Panc1 (cell line): ENCODE data around the gene AGPAT4. TPM values are rescaled to one million over a fixed set of nuclear protein-coding genes. Genes with fewer than 3 reads are reported as not detected.

Source experiments
- ATAC-seq: fragments of 200-7000 bp; cut with Tn5 transposase; 2 replicates; pipeline ENCODE4 v1.9.1; 2020; ENCODE audit warnings: mild to moderate bottlenecking, moderate library complexity
- BruUV-seq: library from RNA; stranded (reverse); fragments of 400-500 nt; replicated peaks from 2 replicates; lab custom pipeline; 2021; lab: Mats Ljungman, UMichigan
- CTCF ChIA-PET: fragments of 300-600 bp; sonication (Branson Sonifier 250); formaldehyde crosslinking; loops from one replicate; lab custom pipeline; 2022; ENCODE audit warnings: antibody characterized with exemption; lab: Charles Lee
- POLR2A ChIA-PET: fragments of 300-600 bp; sonication (Branson Sonifier 250); formaldehyde crosslinking; loops from one replicate; lab custom pipeline; 2022; ENCODE audit warnings: antibody characterized with exemption; lab: Charles Lee
- DNase-seq: peaks from one replicate; pipeline ENCODE4 v3.0.0-alpha.2; 2010; ENCODE audit warnings: low read depth, low spot score
- H3K27ac ChIP-seq: 2 replicates; pipeline ENCODE4 v1.5.1; 2011; ENCODE audit warnings: mild to moderate bottlenecking, low read length, inconsistent platforms
- H3K27me3 ChIP-seq: fragments of 200-500 bp; sonication (Bioruptor generic); 2 replicates; pipeline ENCODE4 v1.6.0; 2014; ENCODE audit warnings: low read length, inconsistent platforms; ENCODE audit not compliant: control insufficient read depth, insufficient read depth
- H3K36me3 ChIP-seq: fragments of 200-500 bp; sonication (Bioruptor generic); 2 replicates; pipeline ENCODE4 v1.5.1; 2014; ENCODE audit warnings: inconsistent platforms, mild to moderate bottlenecking, low read length, moderate library complexity; ENCODE audit not compliant: control insufficient read depth, insufficient read depth
- H3K4me1 ChIP-seq: 2 replicates; pipeline ENCODE4 v1.5.1; 2011; ENCODE audit warnings: inconsistent platforms, mild to moderate bottlenecking, low read length, moderate library complexity; ENCODE audit not compliant: control insufficient read depth, insufficient read depth
- H3K4me3 ChIP-seq, 2 experiments: 2 replicates each; pipeline ENCODE4 v1.5.1; 2011 to 2012; ENCODE audit warnings: low read depth in 2 of 2, low read length in 2 of 2, mild to moderate bottlenecking in 2 of 2, inconsistent platforms in 1 of 2, moderate library complexity in 1 of 2
- H3K9me3 ChIP-seq: fragments of 200-500 bp; sonication (Bioruptor generic); 2 replicates; pipeline ENCODE4 v1.5.1; 2014; ENCODE audit warnings: low read depth, mild to moderate bottlenecking, inconsistent platforms, low read length, moderate library complexity; ENCODE audit not compliant: control insufficient read depth, insufficient read depth
- CTCF ChIP-seq: fragments of 450-650 bp; IDR thresholded peaks from 2 replicates; pipeline ENCODE4 v1.5.1; 2017; ENCODE audit warnings: mild to moderate bottlenecking
- POLR2AphosphoS5 ChIP-seq: IDR thresholded peaks from 2 replicates; pipeline ENCODE4 v1.6.1; 2012; ENCODE audit warnings: mild to moderate bottlenecking, low read depth, low read length, moderate library complexity
- REST ChIP-seq, 2 experiments: IDR thresholded peaks; 2 replicates each; pipeline ENCODE4 v1.6.1; 2011 to 2012; ENCODE audit warnings: low read depth in 2 of 2, control low read depth in 1 of 2, low read length in 1 of 2, mild to moderate bottlenecking in 1 of 2, moderate library complexity in 1 of 2; ENCODE audit not compliant: insufficient read depth in 1 of 2
- SIN3A ChIP-seq: IDR thresholded peaks from 2 replicates; pipeline ENCODE4 v1.6.1; 2012; ENCODE audit warnings: low read depth, mild to moderate bottlenecking, low read length, moderate library complexity, borderline replicate concordance; ENCODE audit not compliant: insufficient read depth
- TCF7L2 ChIP-seq: IDR thresholded peaks from 2 replicates; pipeline ENCODE4 v1.6.1; 2011; ENCODE audit warnings: mild to moderate bottlenecking, low read depth, low read length, inconsistent platforms
- in situ Hi-C: cut with HindIII; loops from 2 replicates; pipeline ENCODE4 v1.10.0; 2016; ENCODE audit warnings: low sequenced_read_pairs, low pct_unique_long_range_greater_than_20kb
- intact Hi-C: fragments of 100-400 bp; cut with micrococcal nuclease; formaldehyde crosslinking; loops from one replicate; pipeline ENCODE4 v1.10.0; 2022; ENCODE audit not compliant: unreplicated experiment
- total RNA-seq: library from RNA; stranded (reverse); gene quantifications from one replicate; pipeline ENCODE4 v1.2.1, GENCODE V29; 2021; ENCODE audit not compliant: unreplicated experiment

Gene AGPAT4
- total RNA-seq, 1 experiment from 2014 or later: 12.9 TPM

DNA sequence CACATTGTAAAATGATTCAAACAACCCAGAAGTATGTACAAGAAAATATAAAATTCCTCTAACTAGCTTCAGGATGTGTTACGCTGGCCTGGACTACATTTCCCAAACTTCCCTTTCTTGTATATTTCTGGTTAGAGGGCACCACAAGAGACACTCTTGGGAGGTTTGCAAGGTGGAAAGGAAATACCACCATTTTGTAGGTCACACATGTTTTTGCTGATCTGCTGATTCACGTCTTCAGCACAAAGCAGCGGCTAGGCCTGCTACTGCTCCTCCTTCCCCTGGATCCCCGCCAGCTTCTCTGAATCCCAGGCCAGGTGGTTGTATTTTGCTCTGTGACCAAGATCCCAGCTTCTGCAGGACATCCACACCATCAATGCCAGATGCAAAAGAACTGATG, 104.2 kb downstream of the AGPAT4 start:
- no peak overlapping the region for H3K4me3 ChIP-seq
- no peak overlapping the region for H3K27ac ChIP-seq
- BruUV-seq: no TSS peak
- POLR2A ChIA-PET: interaction anchor here (0.6 kb wide), 1 partner anchor 737 kb away, joined by 3 read pairs; no protein-coding TSS in a partner anchor
- CTCF ChIA-PET: interaction anchor here (0.6 kb wide), 1 partner anchor 667 kb away, joined by 3 read pairs; no protein-coding TSS in a partner anchor
- no peak for DNase-seq
- TF ChIP-seq CTCF (no peak), SIN3A (no peak), REST (IDR thresholded peaks at IDR 0.05; ENCODE audit: insufficient read depth in 1 of 2, low read depth in 2 of 2, low read length in 1 of 2) (no peak), TCF7L2 (no peak), POLR2AphosphoS5 (no peak)
- no peak for ATAC-seq
- no peaks in the 10 kb centered on the region for H3K9me3 ChIP-seq
- intact Hi-C loops (no loop called here), in situ Hi-C loops (no loop called here)
- H3K36me3 ChIP-seq: no peaks in the 10 kb centered on the region
- no peaks in the 10 kb centered on the region for H3K4me1 ChIP-seq
- H3K27me3 ChIP-seq: no peaks in the 10 kb centered on the region

GRCh38 chr6:161169035-161169434, 104.8 kb downstream of the AGPAT4 start:
- in situ Hi-C loops (no loop called here), intact Hi-C loops (no loop called here)
- POLR2A ChIA-PET: interaction anchor here (0.6 kb wide), 1 partner anchor 737 kb away, joined by 3 read pairs; no protein-coding TSS in a partner anchor
- ATAC-seq (no peak), DNase-seq (no peak)
- Histone ChIP-seq H3K36me3 (no peaks in the 10 kb centered on the region), H3K4me1 (no peaks in the 10 kb centered on the region), H3K27me3 (no peaks in the 10 kb centered on the region), H3K27ac (no peak overlapping the region), H3K4me3 (no peak overlapping the region), H3K9me3 (no peaks in the 10 kb centered on the region)
- CTCF ChIA-PET: interaction anchor here (0.6 kb wide), 1 partner anchor 668 kb away, joined by 3 read pairs; no protein-coding TSS in a partner anchor
- BruUV-seq: no TSS peak
- no peak for TF ChIP-seq REST (IDR thresholded peaks at IDR 0.05; ENCODE audit: insufficient read depth in 1 of 2, low read depth in 2 of 2, low read length in 1 of 2)
- no peak for TF ChIP-seq TCF7L2
- TF ChIP-seq SIN3A: no peak
- no peak for TF ChIP-seq CTCF
- no peak for TF ChIP-seq POLR2AphosphoS5
